GM23248 (cell line): ENCODE data around the gene MGAT5.

Source experiments
- EZH2 ChIP-seq: fragments of 200-600 bp; sonication (generic); IDR thresholded peaks from 2 replicates; pipeline ENCODE4 v1.6.1; 2018; ENCODE audit warnings: antibody characterized with exemption, mild to moderate bottlenecking; ENCODE audit not compliant: insufficient read depth, poor library complexity, severe bottlenecking
- EZH2phosphoT487 ChIP-seq: fragments of 200-600 bp; sonication (generic); IDR thresholded peaks from 2 replicates; pipeline ENCODE4 v1.6.1; 2018; ENCODE audit warnings: antibody characterized with exemption, moderate library complexity, mild to moderate bottlenecking, low read depth; ENCODE audit not compliant: insufficient read depth

GRCh38 chr2:134280726-134281125 is 26.9 kb downstream of the MGAT5 start:
- TF ChIP-seq EZH2 (no peak), EZH2phosphoT487 (no peak)
